Neural progenitor cell (in vitro differentiated cells): Measurements from ENCODE around the gene BRCA1. TPM values are rescaled to one million over a fixed set of nuclear protein-coding genes. Genes with fewer than 3 reads are reported as not detected.

Source experiments
- DNase-seq: peaks from one replicate; pipeline ENCODE4 v3.0.0-alpha.2; 2016; ENCODE audit warnings: low spot score
- H2AFZ ChIP-seq: fragments of 200-600 bp; sonication (generic); replicated peaks from 2 replicates; pipeline ENCODE4 v1.6.1; 2016; ENCODE audit warnings: antibody characterized with exemption
- H3F3A ChIP-seq: fragments of 200-600 bp; sonication (generic); 2 replicates; pipeline ENCODE4 v1.6.1; 2016; ENCODE audit warnings: antibody characterized with exemption, low read depth
- H3K27ac ChIP-seq: fragments of 200-600 bp; sonication (generic); 2 replicates; pipeline ENCODE4 v1.5.1; 2016; ENCODE audit warnings: mild to moderate bottlenecking
- H3K27me3 ChIP-seq: fragments of 200-600 bp; sonication (generic); 2 replicates; pipeline ENCODE4 v1.6.1; 2016; ENCODE audit warnings: mild to moderate bottlenecking, moderate library complexity
- H3K36me3 ChIP-seq: fragments of 200-600 bp; sonication (generic); 2 replicates; pipeline ENCODE4 v1.5.1; 2016
- H3K4me1 ChIP-seq: fragments of 200-600 bp; sonication (generic); 2 replicates; pipeline ENCODE4 v1.6.1; 2016; ENCODE audit warnings: mixed run types
- H3K4me2 ChIP-seq: fragments of 200-600 bp; sonication (generic); 2 replicates; pipeline ENCODE4 v1.6.1; 2016
- H3K4me3 ChIP-seq: fragments of 200-600 bp; sonication (generic); 2 replicates; pipeline ENCODE4 v1.5.1; 2016
- H3K79me2 ChIP-seq: fragments of 200-600 bp; sonication (generic); 2 replicates; pipeline ENCODE4 v1.6.1; 2016; ENCODE audit warnings: low read depth
- H3K9ac ChIP-seq: fragments of 200-600 bp; sonication (generic); 2 replicates; pipeline ENCODE4 v1.6.1; 2016
- H3K9me3 ChIP-seq: fragments of 200-600 bp; sonication (generic); 2 replicates; pipeline ENCODE4 v1.5.1; 2016; ENCODE audit warnings: low read depth
- H4K20me1 ChIP-seq: fragments of 200-600 bp; sonication (generic); 2 replicates; pipeline ENCODE4 v1.6.1; 2016; ENCODE audit warnings: low read depth
- H3K27ac Mint-ChIP-seq: 3 replicates; pipeline ENCODE4 v1.8.0; 2021; ENCODE audit warnings: mixed read lengths
- H3K27me3 Mint-ChIP-seq: 2 replicates; pipeline ENCODE4 v1.8.0; 2022; ENCODE audit warnings: low read depth, mild to moderate bottlenecking, inconsistent platforms, moderate library complexity, mixed read lengths; ENCODE audit not compliant: insufficient read depth
- H3K36me3 Mint-ChIP-seq: 3 replicates; pipeline ENCODE4 v1.8.0; 2021; ENCODE audit warnings: mixed read lengths
- H3K4me1 Mint-ChIP-seq: 3 replicates; pipeline ENCODE4 v1.8.0; 2021; ENCODE audit warnings: mixed read lengths
- H3K4me3 Mint-ChIP-seq: 3 replicates; pipeline ENCODE4 v1.8.0; 2021; ENCODE audit warnings: mild to moderate bottlenecking, moderate library complexity, mixed read lengths
- H3K9me3 Mint-ChIP-seq: 3 replicates; pipeline ENCODE4 v1.8.0; 2020; ENCODE audit warnings: mixed read lengths
- EZH2 ChIP-seq: fragments of 200-600 bp; sonication (generic); IDR thresholded peaks from 2 replicates; pipeline ENCODE4 v1.6.1; 2017; ENCODE audit warnings: antibody characterized with exemption, mild to moderate bottlenecking, moderate library complexity
- EZH2phosphoT487 ChIP-seq: fragments of 200-600 bp; sonication (generic); IDR thresholded peaks from 2 replicates; pipeline ENCODE4 v1.6.1; 2017; ENCODE audit warnings: antibody characterized with exemption
- total RNA-seq: library from RNA; depleted of rRNA; stranded (reverse); fragments of >200 nt; gene quantifications from 2 replicates; pipeline ENCODE4 v1.2.3, GENCODE V29; 2015; ENCODE audit warnings: low replicate concordance
- TF ChIP-seq, protein P1 (sequence below): fragments of 200-600 bp; sonication (generic); IDR thresholded peaks from 2 replicates; pipeline ENCODE4 v1.5.1; 2017; ENCODE audit warnings: antibody characterized with exemption, mild to moderate bottlenecking

Gene BRCA1
- total RNA-seq, 1 donor from 2014 or later, result 77.3 TPM

DNA sequence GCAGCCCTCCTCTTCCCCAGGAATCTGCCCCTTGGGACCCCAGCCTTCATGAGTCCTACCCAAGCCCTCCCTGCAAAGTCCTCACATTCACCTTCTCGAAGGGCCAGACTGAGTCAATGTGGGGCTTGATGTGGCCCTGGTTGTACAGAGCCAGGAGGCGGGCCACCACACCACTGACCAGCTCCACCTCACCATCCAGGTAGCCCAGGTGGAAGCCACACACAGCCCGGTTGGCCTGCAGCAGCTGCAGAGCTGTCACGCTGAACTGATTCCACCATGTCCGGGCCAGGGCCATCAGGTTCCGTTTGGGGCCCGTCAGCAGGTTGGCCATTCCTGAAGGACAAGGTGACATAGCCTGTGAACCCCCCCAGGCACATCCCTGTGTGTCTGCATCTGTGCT lies 108.9 kb downstream of the BRCA1 start:
- Histone ChIP-seq H3K79me2 (peaks cover 36% of the 10 kb centered on the region), H3K4me3 (no peak overlapping the region), H2AFZ (no peak overlapping the region), H3K9me3 (no peaks in the 10 kb centered on the region), H3F3A (peaks cover 9% of the 10 kb centered on the region), H3K27me3 (no peaks in the 10 kb centered on the region), H3K4me2 (no peak overlapping the region), H3K36me3 (no peaks in the 10 kb centered on the region), H3K27ac (no peak overlapping the region), H4K20me1 (peaks cover 28% of the 10 kb centered on the region), H3K4me1 (peaks cover 7% of the 10 kb centered on the region), H3K9ac (no peak overlapping the region)
- H3K4me1 Mint-ChIP-seq, result peaks cover 61% of the 10 kb centered on the region
- peak overlapping the region; percentile 89 for H3K27ac Mint-ChIP-seq
- DNase-seq, result no peak
- peak overlapping the region; percentile 50 for H3K4me3 Mint-ChIP-seq
- peaks cover 10% of the 10 kb centered on the region for H3K36me3 Mint-ChIP-seq
- H3K27me3 Mint-ChIP-seq, result peaks cover under 1% of the 10 kb centered on the region
- TF ChIP-seq EZH2phosphoT487, result no peak
- TF ChIP-seq EZH2, result no peak
- TF ChIP-seq, protein P1, sequence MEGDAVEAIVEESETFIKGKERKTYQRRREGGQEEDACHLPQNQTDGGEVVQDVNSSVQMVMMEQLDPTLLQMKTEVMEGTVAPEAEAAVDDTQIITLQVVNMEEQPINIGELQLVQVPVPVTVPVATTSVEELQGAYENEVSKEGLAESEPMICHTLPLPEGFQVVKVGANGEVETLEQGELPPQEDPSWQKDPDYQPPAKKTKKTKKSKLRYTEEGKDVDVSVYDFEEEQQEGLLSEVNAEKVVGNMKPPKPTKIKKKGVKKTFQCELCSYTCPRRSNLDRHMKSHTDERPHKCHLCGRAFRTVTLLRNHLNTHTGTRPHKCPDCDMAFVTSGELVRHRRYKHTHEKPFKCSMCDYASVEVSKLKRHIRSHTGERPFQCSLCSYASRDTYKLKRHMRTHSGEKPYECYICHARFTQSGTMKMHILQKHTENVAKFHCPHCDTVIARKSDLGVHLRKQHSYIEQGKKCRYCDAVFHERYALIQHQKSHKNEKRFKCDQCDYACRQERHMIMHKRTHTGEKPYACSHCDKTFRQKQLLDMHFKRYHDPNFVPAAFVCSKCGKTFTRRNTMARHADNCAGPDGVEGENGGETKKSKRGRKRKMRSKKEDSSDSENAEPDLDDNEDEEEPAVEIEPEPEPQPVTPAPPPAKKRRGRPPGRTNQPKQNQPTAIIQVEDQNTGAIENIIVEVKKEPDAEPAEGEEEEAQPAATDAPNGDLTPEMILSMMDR, result no peak
- no peaks in the 10 kb centered on the region for H3K9me3 Mint-ChIP-seq

DNA sequence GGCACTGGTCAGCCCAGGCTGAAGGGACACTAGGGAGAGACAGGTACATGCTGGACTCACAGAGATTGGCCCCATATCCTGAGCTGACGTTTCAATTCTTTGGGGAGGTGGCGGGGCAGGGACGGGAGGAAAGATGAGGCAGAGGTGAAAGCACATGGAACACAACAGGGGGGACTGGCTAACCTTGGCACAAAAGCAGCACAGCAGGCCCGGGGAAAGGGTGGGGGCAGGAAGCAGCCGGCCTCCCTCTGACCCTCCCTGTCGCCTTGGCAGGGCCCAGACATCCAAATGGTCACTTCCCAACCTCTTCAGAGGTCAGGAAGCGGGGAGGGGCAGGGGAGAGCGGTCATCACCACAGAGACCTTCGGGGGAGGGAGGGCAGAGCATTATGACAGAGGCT lies 109.6 kb downstream of the BRCA1 start:
- H2AFZ ChIP-seq, result no peak overlapping the region
- Mint-ChIP-seq H3K27ac (peak overlapping the region; percentile 89), H3K9me3 (no peaks in the 10 kb centered on the region), H3K27me3 (no peaks in the 10 kb centered on the region), H3K4me1 (peaks cover 56% of the 10 kb centered on the region), H3K4me3 (peak overlapping the region; percentile 14), H3K36me3 (peaks cover 10% of the 10 kb centered on the region)
- H4K20me1 ChIP-seq, result peaks cover 28% of the 10 kb centered on the region
- no peaks in the 10 kb centered on the region for H3K9me3 ChIP-seq
- H3K27ac ChIP-seq, result no peak overlapping the region
- no peak for DNase-seq
- H3K4me3 ChIP-seq, result no peak overlapping the region
- no peaks in the 10 kb centered on the region for H3K27me3 ChIP-seq
- H3K4me2 ChIP-seq, result no peak overlapping the region
- no peak overlapping the region for H3K9ac ChIP-seq
- peaks cover 9% of the 10 kb centered on the region for H3F3A ChIP-seq
- peaks cover 30% of the 10 kb centered on the region for H3K79me2 ChIP-seq
- H3K36me3 ChIP-seq, result no peaks in the 10 kb centered on the region
- TF ChIP-seq EZH2 (no peak), EZH2phosphoT487 (no peak)
- TF ChIP-seq, protein P1, result no peak
- H3K4me1 ChIP-seq, result peaks cover 7% of the 10 kb centered on the region

DNA sequence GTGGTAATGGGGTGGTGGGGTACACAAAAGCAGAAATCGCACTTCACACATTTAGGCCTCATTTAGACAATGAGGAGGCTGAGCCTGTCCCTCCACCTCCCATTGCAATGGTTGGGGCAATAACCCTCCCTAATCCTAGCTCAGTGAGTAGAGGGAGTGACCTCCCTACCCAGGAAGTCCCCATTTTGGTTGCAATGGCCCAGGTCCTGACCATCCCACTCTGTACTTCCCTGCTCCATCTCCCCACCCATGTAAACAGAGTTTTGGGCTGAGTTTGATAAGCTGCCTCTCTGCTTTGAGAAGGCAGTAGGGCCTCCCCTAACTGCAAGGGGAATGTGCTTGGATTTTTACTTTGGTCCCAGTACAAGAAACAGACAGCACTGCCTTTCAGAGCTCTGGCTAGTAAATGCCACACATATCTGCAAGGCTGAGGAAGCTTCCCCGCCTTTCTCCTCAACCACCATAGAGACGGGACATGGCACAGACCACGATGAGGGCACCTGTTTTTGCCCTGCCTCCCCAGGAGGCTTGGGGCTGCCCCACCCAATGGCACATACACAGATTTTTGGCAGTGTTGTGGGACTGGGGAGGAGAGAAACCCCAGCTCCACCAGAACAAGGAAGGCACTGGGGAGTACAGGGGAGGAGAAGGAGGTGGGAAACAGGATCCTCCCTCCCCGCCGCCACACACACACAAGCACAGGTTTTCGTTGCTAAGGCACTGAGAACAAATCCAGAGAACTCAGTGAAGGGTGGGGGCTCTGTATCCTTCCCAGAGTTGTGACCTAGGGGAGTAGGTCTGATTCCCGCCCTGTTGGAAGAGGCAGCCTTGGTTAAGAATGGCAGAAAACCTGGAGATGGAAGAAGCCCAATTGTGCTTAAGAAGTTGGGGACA lies 110.3 kb downstream of the BRCA1 start:
- Mint-ChIP-seq H3K27ac (peak overlapping the region; percentile 89), H3K9me3 (no peaks in the 10 kb centered on the region), H3K4me1 (peaks cover 49% of the 10 kb centered on the region), H3K27me3 (no peaks in the 10 kb centered on the region), H3K4me3 (peak overlapping the region; percentile 14), H3K36me3 (peaks cover 10% of the 10 kb centered on the region)
- peaks cover 23% of the 10 kb centered on the region for H3K79me2 ChIP-seq
- no peak for DNase-seq
- peaks cover 7% of the 10 kb centered on the region for H3K4me1 ChIP-seq
- no peak overlapping the region for H3K4me2 ChIP-seq
- no peaks in the 10 kb centered on the region for H3K9me3 ChIP-seq
- no peak overlapping the region for H2AFZ ChIP-seq
- peaks cover 6% of the 10 kb centered on the region for H3F3A ChIP-seq
- no peaks in the 10 kb centered on the region for H3K27me3 ChIP-seq
- peaks cover 23% of the 10 kb centered on the region for H4K20me1 ChIP-seq
- H3K27ac ChIP-seq, result no peak overlapping the region
- no peak for TF ChIP-seq EZH2
- TF ChIP-seq, protein P1, result no peak
- TF ChIP-seq EZH2phosphoT487, result no peak
- no peak overlapping the region for H3K9ac ChIP-seq
- H3K4me3 ChIP-seq, result no peak overlapping the region
- no peaks in the 10 kb centered on the region for H3K36me3 ChIP-seq
